ENCODE measurements around the gene TBR1. TPM values are rescaled to one million over a fixed set of nuclear protein-coding genes. Genes with fewer than 3 reads are reported as not detected.

The TBR1 gene
- total and polyA plus RNA-seq, 2 of the 4 experiments (the other 2 are of a cell fraction) = not detected

DNA sequence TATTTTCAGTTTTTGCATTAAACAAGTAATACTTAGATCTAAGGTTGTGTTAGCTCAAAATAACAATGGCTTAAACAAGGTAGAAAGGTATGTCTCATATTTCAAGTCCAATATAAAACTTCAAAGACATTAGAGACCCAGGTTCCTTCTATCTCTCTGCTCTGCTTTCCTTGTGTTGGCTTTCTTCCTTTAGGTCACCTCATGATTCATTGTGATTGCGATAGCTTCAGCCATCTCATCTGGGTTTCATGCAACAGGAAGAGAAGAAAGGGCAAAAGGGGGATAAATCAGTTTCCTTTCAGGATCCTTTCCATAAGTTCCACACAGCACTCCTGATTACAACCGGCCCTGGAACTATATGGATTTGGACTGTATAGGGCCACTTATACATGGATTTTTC, 16.0 kb upstream of the TBR1 start:
- intact Hi-C loops (cut with micrococcal nuclease) (no loop called here), in situ Hi-C loops (cut with MboI; ENCODE audit: low sequenced_read_pairs) (no loop called here), dilution Hi-C loops (cut with HindIII; ENCODE audit: low sequenced_read_pairs, unreplicated experiment) (no loop called here)
- Histone ChIP-seq H3K4ac (ENCODE audit: low read depth, low read length) (no peak overlapping the region), H3K27ac (ENCODE audit: insufficient read depth, low read length) (no peak overlapping the region), H3K79me1 (ENCODE audit: low read depth in 1 of 2, low read length in 2 of 2) (peaks cover 6 to 8% of the 10 kb centered on the region in 2 experiments; a peak in 1 of 4 replicates), H2AFZ (replicated peaks; ENCODE audit: low read length, poor library complexity) (no peak overlapping the region), H3K27me3 (ENCODE audit: control insufficient read depth, insufficient read depth, low read length) (no peaks in the 10 kb centered on the region), H4K91ac (ENCODE audit: insufficient read depth, low read depth, low read length) (no peak overlapping the region), H3K56ac (ENCODE audit: extremely low read depth, insufficient read depth, low read length) (no peak overlapping the region), H2BK15ac (ENCODE audit: low read depth, low read length) (no peak overlapping the region), H2AK9ac (replicated peaks; ENCODE audit: low read depth, low read length, poor library complexity) (no peak overlapping the region), H3K4me1 (ENCODE audit: control insufficient read depth, insufficient read depth, low read length) (no peaks in the 10 kb centered on the region), H4K20me1 (ENCODE audit: insufficient read depth, low read length) (no peaks in the 10 kb centered on the region), H3K9me1 (ENCODE audit: insufficient read depth, low read length) (no peaks in the 10 kb centered on the region), H3K9me3 (ENCODE audit: control insufficient read depth, insufficient read depth, low read length) (no peaks in the 10 kb centered on the region), H2BK120ac (ENCODE audit: low read depth, low read length) (no peak overlapping the region), H2BK5ac (ENCODE audit: low read depth, low read length, poor library complexity, severe bottlenecking) (no peak overlapping the region), H3K23ac (ENCODE audit: low read depth, low read length) (no peak overlapping the region), H3K9ac (ENCODE audit: low read depth, low read length) (no peak overlapping the region), H3K14ac (replicated peaks; ENCODE audit: low read depth, low read length) (no peak overlapping the region), H3K4me2 (ENCODE audit: low read depth, low read length) (no peak overlapping the region), H3K18ac (ENCODE audit: low read depth, low read length) (no peak overlapping the region), H2BK20ac (ENCODE audit: low read depth, low read length) (no peak overlapping the region), H4K5ac (ENCODE audit: low read depth, low read length) (no peak overlapping the region), H3K36me3 (ENCODE audit: control insufficient read depth, insufficient read depth, low read length) (peaks cover 15% of the 10 kb centered on the region), H2AK5ac (ENCODE audit: low read depth, low read length) (no peak overlapping the region), H4K8ac (ENCODE audit: low read depth in 2 of 2, low read length in 2 of 2) (no peak overlapping the region), H3K4me3 (ENCODE audit: insufficient read depth, low read depth, low read length) (no peak overlapping the region)
- peak; percentile 44 for DNase-seq
- BruUV-seq (replicated peaks) = no TSS peak
- ChIA-PET POLR2A (ENCODE audit: unreplicated experiment) (no interaction called here), CTCF (no interaction called here)
- WGBS, 2 experiments (ENCODE audit: extremely low coverage in 2 of 2, insufficient read length in 1 of 2) = no CpG with 5 or more reads among the region's 2 CpGs
- ATAC-seq (ENCODE audit: low read depth) = no peak
- no peak for TF ChIP-seq NFE2L2 (IDR thresholded peaks at IDR 0.05; ENCODE audit: low read depth, low read length)
- TF ChIP-seq RCOR1 (IDR thresholded peaks at IDR 0.05; ENCODE audit: insufficient replicate concordance, low read length) = no peak
- TF ChIP-seq RFX5 (IDR thresholded peaks at IDR 0.05; ENCODE audit: low read depth, low read length) = no peak
- TF ChIP-seq MAFK (IDR thresholded peaks at IDR 0.05; ENCODE audit: low read depth, low read length) = no peak
- TF ChIP-seq CEBPB (IDR thresholded peaks at IDR 0.05; ENCODE audit: low read depth, low read length) = peak; percentile 72
- TF ChIP-seq, protein P1, sequence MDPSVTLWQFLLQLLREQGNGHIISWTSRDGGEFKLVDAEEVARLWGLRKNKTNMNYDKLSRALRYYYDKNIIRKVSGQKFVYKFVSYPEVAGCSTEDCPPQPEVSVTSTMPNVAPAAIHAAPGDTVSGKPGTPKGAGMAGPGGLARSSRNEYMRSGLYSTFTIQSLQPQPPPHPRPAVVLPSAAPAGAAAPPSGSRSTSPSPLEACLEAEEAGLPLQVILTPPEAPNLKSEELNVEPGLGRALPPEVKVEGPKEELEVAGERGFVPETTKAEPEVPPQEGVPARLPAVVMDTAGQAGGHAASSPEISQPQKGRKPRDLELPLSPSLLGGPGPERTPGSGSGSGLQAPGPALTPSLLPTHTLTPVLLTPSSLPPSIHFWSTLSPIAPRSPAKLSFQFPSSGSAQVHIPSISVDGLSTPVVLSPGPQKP (IDR thresholded peaks at IDR 0.05; ENCODE audit: borderline replicate concordance, low read depth, low read length) = no peak
